Mesenteric fat pad (tissue), 1 donor: ENCODE results near the gene PTPRC. TPM values are rescaled to one million over a fixed set of nuclear protein-coding genes. Genes with fewer than 3 reads are reported as not detected.

Experiments used
- DNase-seq: peaks from one replicate; pipeline ENCODE4 v3.0.0-alpha.2; 2020; ENCODE audit warnings: low spot score
- total RNA-seq: library from RNA; stranded (reverse); fragmentation: NEBNext Ultra II Directional; extraction: Animal tissue kit (Norgen Biotek cat#: 25700); gene quantifications from one replicate; pipeline ENCODE4 v1.2.1, GENCODE V29; 2021
- donor health status: DM: yes; HTN: yes; CAD: no.

Gene PTPRC
- total RNA-seq, 1 donor from 2014 or later: 65.8 TPM

DNA sequence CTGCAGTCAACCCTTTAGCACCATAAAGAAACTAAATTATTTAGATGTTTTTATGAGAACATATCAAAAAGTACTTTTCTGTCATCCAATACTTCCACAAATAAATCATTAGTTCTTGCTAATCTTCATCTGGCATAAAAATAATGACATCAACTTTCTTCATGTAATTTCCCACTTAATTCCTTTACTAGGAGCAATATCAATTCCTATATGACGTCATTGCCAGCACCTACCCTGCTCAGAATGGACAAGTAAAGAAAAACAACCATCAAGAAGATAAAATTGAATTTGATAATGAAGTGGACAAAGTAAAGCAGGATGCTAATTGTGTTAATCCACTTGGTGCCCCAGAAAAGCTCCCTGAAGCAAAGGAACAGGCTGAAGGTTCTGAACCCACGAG is 116.9 kb downstream of the PTPRC start:
- no peak for DNase-seq

- no peak for DNase-seq
Observed at GRCh38 chr1:198756470-198756869, 117.6 kb downstream of the PTPRC start.

GRCh38 chr1:198761859-198762616 is 123.2 kb downstream of the PTPRC start:
- no peak for DNase-seq

GRCh38 chr1:198763298-198763714 is 124.5 kb downstream of the PTPRC start:
- no peak for DNase-seq

DNA sequence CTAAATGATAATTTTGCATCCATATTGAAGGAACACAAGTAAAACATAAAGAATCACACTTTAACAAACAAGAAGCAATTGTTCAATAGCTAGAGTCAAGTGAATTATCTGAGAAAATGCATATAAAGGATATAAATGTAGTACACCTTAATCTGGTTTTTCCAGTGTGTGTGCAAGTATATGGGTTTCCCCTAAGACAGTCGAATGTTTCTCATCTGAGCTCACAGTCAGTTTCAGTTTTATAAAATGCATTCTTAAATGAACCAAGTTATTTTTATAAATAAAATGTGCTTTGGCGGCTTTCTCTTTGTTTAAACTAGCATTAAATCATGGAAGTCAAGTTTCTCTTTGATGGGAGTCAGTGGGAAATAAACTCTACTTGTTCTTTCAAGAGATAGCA is 125.9 kb downstream of the PTPRC start:
- DNase-seq: no peak

DNA sequence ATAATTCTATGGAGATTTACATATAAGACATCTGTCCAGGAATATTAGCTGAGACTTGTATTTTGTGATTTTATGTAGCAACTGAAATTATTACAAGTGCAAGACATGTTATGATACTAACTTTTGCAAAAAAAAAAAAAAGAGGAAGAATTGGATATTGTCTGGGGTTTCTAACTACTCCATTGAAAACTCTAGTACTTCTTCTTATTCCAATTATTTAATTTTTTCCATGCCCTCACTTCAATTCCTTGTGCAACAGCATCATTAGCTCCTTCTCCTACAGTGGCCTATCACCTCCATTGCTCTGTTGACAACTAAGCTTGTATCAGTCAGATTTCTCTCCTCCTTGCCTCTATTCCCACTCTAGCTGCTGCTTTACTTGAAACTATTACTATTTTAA is 126.6 kb downstream of the PTPRC start:
- DNase-seq: no peak

DNA sequence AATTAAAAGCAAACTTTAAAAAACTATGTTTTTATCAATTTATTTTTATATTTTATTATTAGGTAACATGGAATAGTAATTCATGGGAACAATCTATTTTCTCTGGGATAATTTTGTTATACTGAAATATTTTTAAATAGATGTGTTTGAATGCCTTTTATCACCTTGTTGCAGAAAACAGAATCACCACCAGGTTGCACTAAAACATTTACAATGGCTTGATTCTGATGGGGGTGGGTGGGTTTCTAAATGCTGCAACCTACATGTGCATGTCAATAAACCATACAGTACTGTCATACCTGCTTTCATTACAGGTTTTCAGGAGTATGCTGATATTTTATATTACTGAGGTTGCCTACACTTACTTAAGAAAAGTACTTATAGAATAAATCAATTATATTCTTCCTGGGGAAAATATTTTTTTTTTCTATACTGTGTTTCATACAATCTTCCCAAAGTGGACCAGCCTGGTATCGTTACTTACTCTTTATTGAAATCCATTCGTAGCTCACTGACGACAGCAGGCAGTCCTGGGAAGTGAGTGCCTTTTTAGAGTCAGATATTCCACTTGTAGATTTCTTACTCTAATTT is 132.8 kb downstream of the PTPRC start:
- DNase-seq: no peak

DNA sequence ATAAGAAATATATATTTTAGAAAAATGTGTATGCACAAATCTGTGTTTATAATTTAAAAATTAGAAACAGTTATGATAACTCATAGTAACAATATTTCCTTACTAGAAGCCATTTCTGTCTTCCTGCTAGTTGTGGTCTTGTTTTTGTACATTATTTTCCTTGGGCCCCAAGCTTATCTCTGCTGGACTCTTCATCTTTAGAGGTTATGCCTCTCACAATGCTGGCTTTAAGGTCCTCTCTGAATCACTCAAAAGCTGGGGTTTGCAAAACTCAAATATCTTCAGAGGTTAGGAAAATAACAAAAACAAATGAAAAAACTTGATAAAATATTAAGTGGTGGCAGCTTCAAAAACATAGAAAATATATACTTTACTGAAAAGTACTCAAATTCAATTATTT is 133.8 kb downstream of the PTPRC start:
- no peak for DNase-seq

DNA sequence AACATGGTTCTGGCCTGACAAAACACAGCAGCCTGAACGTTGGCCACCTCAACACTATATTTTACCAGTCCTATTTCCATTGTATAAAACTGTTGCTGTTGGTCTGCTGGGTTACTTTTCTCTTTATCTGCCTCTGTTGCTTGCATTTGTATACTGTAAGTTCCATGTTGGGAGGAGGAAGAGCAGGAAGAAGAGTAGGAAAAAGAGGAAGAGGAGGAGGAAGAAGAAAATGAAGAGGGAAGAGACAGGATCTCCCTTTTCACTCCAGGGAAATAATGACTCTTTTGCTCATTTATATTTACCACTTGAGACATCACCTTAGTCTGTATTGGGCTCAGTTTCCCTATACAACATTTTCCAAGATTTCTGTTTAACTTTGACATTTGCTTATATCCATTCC is 134.2 kb downstream of the PTPRC start:
- no peak for DNase-seq

- DNase-seq: no peak
Observed at GRCh38 chr1:198773523-198773922, 134.7 kb downstream of the PTPRC start.

GRCh38 chr1:198774421-198774820 is 135.6 kb downstream of the PTPRC start:
- DNase-seq: no peak

GRCh38 chr1:198775606-198776005 is 136.8 kb downstream of the PTPRC start:
- DNase-seq: no peak

- no peak for DNase-seq
Observed at GRCh38 chr1:198776602-198777029, 137.8 kb downstream of the PTPRC start.

DNA sequence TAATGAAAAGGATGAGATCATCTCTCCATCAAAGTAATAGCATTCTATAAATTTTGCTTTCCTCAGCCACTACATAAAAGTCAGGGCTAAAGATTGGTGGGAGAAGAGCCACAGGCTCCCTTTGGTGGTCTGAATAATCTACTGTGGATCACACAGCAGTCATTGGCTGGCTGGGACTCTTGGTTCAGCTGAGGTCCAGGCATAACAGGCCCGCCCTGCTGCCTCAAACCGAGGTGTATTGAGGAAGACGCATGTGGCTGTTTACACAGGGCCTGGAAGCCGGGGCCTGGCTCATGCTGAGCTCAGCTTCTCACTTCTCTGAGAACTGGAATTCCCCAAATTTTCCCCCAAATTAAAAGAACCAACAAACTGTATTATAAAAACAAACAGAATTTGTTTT is 139.2 kb downstream of the PTPRC start:
- no peak for DNase-seq

GRCh38 chr1:198780376-198780775 is 141.5 kb downstream of the PTPRC start:
- no peak for DNase-seq

GRCh38 chr1:198788561-198789064 is 149.8 kb downstream of the PTPRC start:
- no peak for DNase-seq

- DNase-seq: no peak
Observed at GRCh38 chr1:198793714-198794113, 154.9 kb downstream of the PTPRC start.

GRCh38 chr1:198794498-198794897 is 155.7 kb downstream of the PTPRC start:
- DNase-seq: no peak

- DNase-seq: no peak
Observed at GRCh38 chr1:198797656-198798055, 158.8 kb downstream of the PTPRC start.

DNA sequence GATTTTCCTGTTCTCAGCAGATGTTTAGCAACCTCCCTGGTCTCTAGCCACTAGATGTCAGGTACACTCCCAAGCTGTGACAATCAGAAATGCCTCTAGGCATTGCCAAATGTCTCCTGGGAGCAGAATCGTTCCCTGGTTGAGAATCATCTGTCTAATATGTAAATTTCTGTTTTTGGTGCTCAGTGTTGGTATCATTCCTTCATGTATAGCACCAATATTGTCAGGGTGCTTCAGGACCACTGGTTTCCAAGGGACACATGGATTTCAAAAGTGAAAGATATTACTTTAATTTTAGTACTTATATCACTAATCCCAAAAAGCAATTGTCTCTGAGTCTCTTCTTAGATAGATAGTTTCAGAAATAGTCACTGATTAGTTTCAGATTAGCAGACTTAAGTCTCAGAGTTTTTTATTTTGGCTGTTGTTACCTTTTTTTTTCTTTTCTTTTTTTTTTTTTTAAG is 160.1 kb downstream of the PTPRC start:
- DNase-seq: no peak

GRCh38 chr1:198805498-198806151 is 166.8 kb downstream of the PTPRC start:
- no peak for DNase-seq

GRCh38 chr1:198806861-198807260 is 168.0 kb downstream of the PTPRC start:
- no peak for DNase-seq
